Right atrium auricular region (tissue), 2 donors: ENCODE results near the gene CNTN5. TPM values are rescaled to one million over a fixed set of nuclear protein-coding genes. Genes with fewer than 3 reads are reported as not detected.

Experiments used
- DNase-seq: peaks from one replicate; pipeline ENCODE4 v3.0.0-alpha.2; 2019; ENCODE audit warnings: low spot score
- H3K27ac ChIP-seq, 2 donors: fragments of 200-600 bp; sonication (generic); 1 replicate in 1 of 2; 2 replicates in 1 of 2; pipeline ENCODE4 v1.5.1; 2016 to 2019
- H3K27me3 ChIP-seq, 2 donors: fragments of 200-600 bp; sonication (generic); one replicate each; pipeline versions ENCODE4 v1.5.1 to v1.6.0; 2017 to 2019
- H3K36me3 ChIP-seq: fragments of 200-600 bp; sonication (generic); one replicate; pipeline ENCODE4 v1.5.1; 2016
- H3K4me1 ChIP-seq, 2 donors: fragments of 200-600 bp; sonication (generic); one replicate each; pipeline versions ENCODE4 v1.5.1 to v1.6.0; 2017 to 2019
- H3K4me3 ChIP-seq, 2 donors: fragments of 200-600 bp; sonication (generic); 1 replicate in 1 of 2; 2 replicates in 1 of 2; pipeline ENCODE4 v1.5.1; 2017 to 2019; ENCODE audit warnings: mild to moderate bottlenecking in 1 of 2, moderate library complexity in 1 of 2
- H3K9me3 ChIP-seq, 2 donors: fragments of 200-600 bp; sonication (generic); one replicate each; pipeline ENCODE4 v1.5.1; 2019
- total RNA-seq, 2 donors: library from RNA; depleted of rRNA; stranded (reverse); fragments of >200 nt; gene quantifications; one replicate each; pipeline ENCODE4 v1.1.0, GENCODE V29; 2016
- TF ChIP-seq, protein P1 (sequence below), 2 donors: fragments of 200-600 bp; sonication (generic); IDR thresholded peaks; one replicate each; pipeline ENCODE4 v1.5.1; 2019; ENCODE audit warnings: antibody characterized with exemption in 2 of 2

CNTN5 gene
- total RNA-seq, 2 donors from 2014 or later, result not detected

DNA sequence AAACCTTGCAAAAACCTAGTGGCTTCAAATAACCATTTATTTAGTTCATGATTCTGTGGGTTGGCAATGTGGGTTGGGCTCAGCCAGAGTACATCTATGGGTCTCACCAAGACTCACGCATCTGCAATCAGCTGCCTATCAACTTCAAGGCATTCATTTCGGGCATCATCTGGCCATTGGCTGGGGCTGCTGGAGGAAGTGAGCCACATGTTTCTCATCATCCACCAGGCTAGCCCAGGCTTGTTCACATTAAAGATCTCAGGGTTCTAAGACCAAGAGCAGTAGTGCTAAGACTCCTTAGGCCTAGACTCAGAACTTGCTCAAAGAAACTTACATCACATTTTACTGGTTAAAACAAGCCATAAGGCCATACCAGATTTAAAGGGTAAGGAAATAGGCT, 1187.5 kb downstream of the CNTN5 start:
- no peaks in the 10 kb centered on the region for H3K27me3 ChIP-seq
- no peak overlapping the region for H3K27ac ChIP-seq
- TF ChIP-seq, protein P1, sequence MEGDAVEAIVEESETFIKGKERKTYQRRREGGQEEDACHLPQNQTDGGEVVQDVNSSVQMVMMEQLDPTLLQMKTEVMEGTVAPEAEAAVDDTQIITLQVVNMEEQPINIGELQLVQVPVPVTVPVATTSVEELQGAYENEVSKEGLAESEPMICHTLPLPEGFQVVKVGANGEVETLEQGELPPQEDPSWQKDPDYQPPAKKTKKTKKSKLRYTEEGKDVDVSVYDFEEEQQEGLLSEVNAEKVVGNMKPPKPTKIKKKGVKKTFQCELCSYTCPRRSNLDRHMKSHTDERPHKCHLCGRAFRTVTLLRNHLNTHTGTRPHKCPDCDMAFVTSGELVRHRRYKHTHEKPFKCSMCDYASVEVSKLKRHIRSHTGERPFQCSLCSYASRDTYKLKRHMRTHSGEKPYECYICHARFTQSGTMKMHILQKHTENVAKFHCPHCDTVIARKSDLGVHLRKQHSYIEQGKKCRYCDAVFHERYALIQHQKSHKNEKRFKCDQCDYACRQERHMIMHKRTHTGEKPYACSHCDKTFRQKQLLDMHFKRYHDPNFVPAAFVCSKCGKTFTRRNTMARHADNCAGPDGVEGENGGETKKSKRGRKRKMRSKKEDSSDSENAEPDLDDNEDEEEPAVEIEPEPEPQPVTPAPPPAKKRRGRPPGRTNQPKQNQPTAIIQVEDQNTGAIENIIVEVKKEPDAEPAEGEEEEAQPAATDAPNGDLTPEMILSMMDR (IDR thresholded peaks at IDR 0.05), result no peak
- no peak overlapping the region for H3K4me3 ChIP-seq
- H3K36me3 ChIP-seq, result no peaks in the 10 kb centered on the region
- H3K4me1 ChIP-seq, result no peaks in the 10 kb centered on the region
- H3K9me3 ChIP-seq, result no peaks in the 10 kb centered on the region
- no peak for DNase-seq

GRCh38 chr11:100214791-100215190, 1194.0 kb downstream of the CNTN5 start:
- H3K4me3 ChIP-seq, result no peak overlapping the region
- H3K27me3 ChIP-seq, result no peaks in the 10 kb centered on the region
- H3K36me3 ChIP-seq, result no peaks in the 10 kb centered on the region
- TF ChIP-seq, protein P1 (IDR thresholded peaks at IDR 0.05), result no peak
- no peak for DNase-seq
- H3K4me1 ChIP-seq, result no peaks in the 10 kb centered on the region
- H3K9me3 ChIP-seq, result no peaks in the 10 kb centered on the region
- no peak overlapping the region for H3K27ac ChIP-seq

GRCh38 chr11:100220801-100221200, 1200.1 kb downstream of the CNTN5 start:
- Histone ChIP-seq H3K9me3 (no peaks in the 10 kb centered on the region), H3K36me3 (no peaks in the 10 kb centered on the region), H3K27ac (no peak overlapping the region), H3K27me3 (no peaks in the 10 kb centered on the region), H3K4me1 (no peaks in the 10 kb centered on the region), H3K4me3 (no peak overlapping the region)
- TF ChIP-seq, protein P1 (IDR thresholded peaks at IDR 0.05), result no peak
- no peak for DNase-seq

DNA sequence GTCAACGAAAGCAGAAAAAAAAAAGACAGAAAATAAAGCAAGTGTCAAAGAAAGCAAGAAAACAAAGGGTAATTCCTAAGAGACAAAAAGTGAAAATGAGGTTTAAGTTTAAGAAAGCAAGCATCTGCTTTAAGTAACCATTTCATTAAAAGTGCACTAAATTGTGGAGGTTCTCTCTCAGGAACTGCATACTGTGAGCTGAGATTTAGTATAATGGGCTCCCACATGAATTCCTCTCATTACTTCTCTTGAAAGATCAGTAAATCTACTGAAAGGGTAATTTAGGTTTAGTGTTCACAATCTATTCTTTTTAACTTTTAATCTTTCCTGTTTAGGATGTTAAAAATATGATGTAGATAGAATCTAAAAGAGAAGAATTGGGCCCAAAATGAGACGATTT, 1201.0 kb downstream of the CNTN5 start:
- Histone ChIP-seq H3K27me3 (no peaks in the 10 kb centered on the region), H3K4me1 (no peaks in the 10 kb centered on the region), H3K9me3 (no peaks in the 10 kb centered on the region), H3K36me3 (no peaks in the 10 kb centered on the region), H3K27ac (no peak overlapping the region), H3K4me3 (no peak overlapping the region)
- TF ChIP-seq, protein P1 (IDR thresholded peaks at IDR 0.05), result no peak
- no peak for DNase-seq

- Histone ChIP-seq H3K27ac (no peak overlapping the region), H3K36me3 (no peaks in the 10 kb centered on the region), H3K4me1 (no peaks in the 10 kb centered on the region), H3K9me3 (no peaks in the 10 kb centered on the region), H3K27me3 (no peaks in the 10 kb centered on the region), H3K4me3 (no peak overlapping the region)
- DNase-seq, result no peak
- TF ChIP-seq, protein P1 (IDR thresholded peaks at IDR 0.05), result no peak
Observed at GRCh38 chr11:100224541-100225034, 1203.8 kb downstream of the CNTN5 start.

DNA sequence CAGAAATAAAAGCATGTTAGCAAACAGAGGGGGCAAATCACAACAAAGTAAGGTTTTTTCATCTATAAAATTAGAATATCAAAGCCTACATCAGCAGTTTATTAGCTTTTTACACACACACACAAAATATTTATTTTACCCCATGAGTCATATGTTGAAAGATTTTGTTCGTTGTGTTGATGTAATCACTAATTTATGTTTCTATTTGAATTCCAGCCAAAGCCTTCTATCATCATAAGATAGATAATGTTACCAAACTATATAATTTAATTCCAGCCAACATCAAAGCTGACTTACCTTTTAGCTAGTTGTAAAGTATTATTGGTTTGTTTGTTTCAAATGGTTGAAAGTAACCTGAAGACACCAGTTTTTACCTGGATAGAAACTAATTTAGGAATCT, 1208.3 kb downstream of the CNTN5 start:
- TF ChIP-seq, protein P1 (IDR thresholded peaks at IDR 0.05), result no peak
- Histone ChIP-seq H3K27ac (no peak overlapping the region), H3K9me3 (no peaks in the 10 kb centered on the region), H3K27me3 (no peaks in the 10 kb centered on the region), H3K36me3 (no peaks in the 10 kb centered on the region), H3K4me1 (no peaks in the 10 kb centered on the region), H3K4me3 (no peak overlapping the region)
- DNase-seq, result no peak
